ENCODE measurements around the gene LMO7.

The LMO7 gene

GRCh38 chr13:75907044-75907443 lies 270.9 kb downstream of the LMO7 start:
- DNase-seq: no peak

GRCh38 chr13:75908141-75908540 lies 272.0 kb downstream of the LMO7 start:
- DNase-seq: no peak

All from DMS53 (cell line).